ENCODE data around the gene DNASE1L2.
"Not testable (repeated sequence)": the region's sequence is repeated elsewhere in the genome, so short reads cannot be mapped to it uniquely, and the experiment has no call there.

DNASE1L2 gene

GRCh38 chr16:2242598-2242997 is 6.4 kb downstream of the DNASE1L2 start:
- no peak for DNase-seq

GRCh38 chr16:2243031-2243528 is 6.8 kb downstream of the DNASE1L2 start:
- no peak for DNase-seq

- DNase-seq: no peak
These were observed 7.5 kb downstream of the DNASE1L2 start for GRCh38 chr16:2243781-2244180.

GRCh38 chr16:2244301-2244700 is 8.1 kb downstream of the DNASE1L2 start:
- no peak for DNase-seq

- DNase-seq: no peak
These were observed 8.9 kb downstream of the DNASE1L2 start for GRCh38 chr16:2244926-2245795.

GRCh38 chr16:2246301-2246885 is 10.1 kb downstream of the DNASE1L2 start:
- no peak for DNase-seq

GRCh38 chr16:2250652-2251295 is 14.5 kb downstream of the DNASE1L2 start:
- DNase-seq: peak; percentile 45

- DNase-seq: peak; percentile 86
These were observed 15.3 kb downstream of the DNASE1L2 start, which contains the start of gene ECI1 for GRCh38 chr16:2251296-2252111. TSS of gene ECI1 (minus strand) at chr16:2251587. CDS start at chr16:2251566, 21 bp downstream.

GRCh38 chr16:2252806-2253148 is 16.5 kb downstream of the DNASE1L2 start:
- no peak for DNase-seq

GRCh38 chr16:2253293-2253692 is 17.0 kb downstream of the DNASE1L2 start:
- no peak for DNase-seq

GRCh38 chr16:2256531-2257140 is 20.4 kb downstream of the DNASE1L2 start:
- DNase-seq: no peak

GRCh38 chr16:2257726-2258125 is 21.5 kb downstream of the DNASE1L2 start:
- no peak for DNase-seq

- not testable (repeated sequence) for DNase-seq
These were observed 22.3 kb downstream of the DNASE1L2 start for GRCh38 chr16:2258530-2258929.

GRCh38 chr16:2260250-2260649 is 24.0 kb downstream of the DNASE1L2 start:
- DNase-seq: no peak

GRCh38 chr16:2263026-2263425 is 26.8 kb downstream of the DNASE1L2 start:
- not testable (repeated sequence) for DNase-seq

GRCh38 chr16:2266887-2267286 is 30.6 kb downstream of the DNASE1L2 start:
- not testable (repeated sequence) for DNase-seq

GRCh38 chr16:2267505-2267912 is 31.3 kb downstream of the DNASE1L2 start:
- not testable (repeated sequence) for DNase-seq

GRCh38 chr16:2267913-2268666 is 31.8 kb downstream of the DNASE1L2 start, which contains the start of gene RNPS1:
TSS of gene RNPS1 (minus strand) at chr16:2268126. CDS start at chr16:2264643, 3,483 bp downstream.
- peak; percentile 71 for DNase-seq

GRCh38 chr16:2270070-2270462 is 33.8 kb downstream of the DNASE1L2 start:
- no peak for DNase-seq

- no peak for DNase-seq
These were observed 34.6 kb downstream of the DNASE1L2 start for GRCh38 chr16:2270588-2271470.

Data from DMS79 treated with DMSO at 0.1 percent for 48 hours (cell line).